SK-N-SH (cell line): Measurements from ENCODE around the gene NPEPL1.

Experiments
- EP300 ChIP-seq, 2 experiments: IDR thresholded peaks; 2 replicates each; pipeline versions ENCODE4 v1.4.0 to v1.6.1; 2012; ENCODE audit warnings: borderline replicate concordance in 1 of 2, low read depth in 1 of 2, low read length in 1 of 2
- EZH2phosphoT487 ChIP-seq: fragments of 200-600 bp; sonication (generic); IDR thresholded peaks from 2 replicates; pipeline ENCODE4 v1.6.1; 2017; ENCODE audit warnings: low read depth, mixed run types, mild to moderate bottlenecking, antibody characterized with exemption, moderate library complexity, borderline replicate concordance
- NFIC ChIP-seq: IDR thresholded peaks from 2 replicates; pipeline ENCODE4 v1.4.0; 2012; ENCODE audit warnings: borderline replicate concordance
- POLR2AphosphoS5 ChIP-seq: IDR thresholded peaks from 2 replicates; pipeline ENCODE4 v1.6.1; 2012; ENCODE audit warnings: low read depth, low read length
- RAD21 ChIP-seq: IDR thresholded peaks from 2 replicates; pipeline ENCODE4 v1.6.1; 2012; ENCODE audit warnings: mild to moderate bottlenecking, low read length
- SIN3A ChIP-seq: IDR thresholded peaks from 2 replicates; pipeline ENCODE4 v1.6.1; 2012; ENCODE audit warnings: low read depth, mild to moderate bottlenecking, low read length, moderate library complexity, borderline replicate concordance
- SMC3 ChIP-seq: IDR thresholded peaks from 2 replicates; pipeline ENCODE4 v1.6.1; 2012; ENCODE audit warnings: low read depth, low read length, improper control_type of control experiment
- TAF1 ChIP-seq: IDR thresholded peaks from 2 replicates; pipeline ENCODE4 v1.6.1; 2012; ENCODE audit warnings: low read depth, mild to moderate bottlenecking, low read length, moderate library complexity, borderline replicate concordance
- TCF12 ChIP-seq: IDR thresholded peaks from 2 replicates; pipeline ENCODE4 v1.4.0; 2012
- TF ChIP-seq, protein P1 (sequence below): fragments of 200-600 bp; sonication (generic); IDR thresholded peaks from 2 replicates; pipeline ENCODE4 v1.6.1; 2017; ENCODE audit warnings: antibody characterized with exemption, mild to moderate bottlenecking, moderate library complexity
- TF ChIP-seq, protein P2 (sequence below): fragments of 150-350 bp; IDR thresholded peaks from 2 replicates; pipeline ENCODE4 v1.6.1; 2017; ENCODE audit warnings: antibody characterized with exemption, low read length, low read depth, borderline replicate concordance
- TF ChIP-seq, protein P3 (sequence below): IDR thresholded peaks from 2 replicates; pipeline ENCODE4 v1.6.1; 2012; ENCODE audit warnings: mild to moderate bottlenecking, low read depth, low read length, moderate library complexity
- TF ChIP-seq, protein P4 (sequence below): IDR thresholded peaks from 2 replicates; pipeline ENCODE4 v1.4.0; 2012; ENCODE audit warnings: low read depth, borderline replicate concordance

DNA sequence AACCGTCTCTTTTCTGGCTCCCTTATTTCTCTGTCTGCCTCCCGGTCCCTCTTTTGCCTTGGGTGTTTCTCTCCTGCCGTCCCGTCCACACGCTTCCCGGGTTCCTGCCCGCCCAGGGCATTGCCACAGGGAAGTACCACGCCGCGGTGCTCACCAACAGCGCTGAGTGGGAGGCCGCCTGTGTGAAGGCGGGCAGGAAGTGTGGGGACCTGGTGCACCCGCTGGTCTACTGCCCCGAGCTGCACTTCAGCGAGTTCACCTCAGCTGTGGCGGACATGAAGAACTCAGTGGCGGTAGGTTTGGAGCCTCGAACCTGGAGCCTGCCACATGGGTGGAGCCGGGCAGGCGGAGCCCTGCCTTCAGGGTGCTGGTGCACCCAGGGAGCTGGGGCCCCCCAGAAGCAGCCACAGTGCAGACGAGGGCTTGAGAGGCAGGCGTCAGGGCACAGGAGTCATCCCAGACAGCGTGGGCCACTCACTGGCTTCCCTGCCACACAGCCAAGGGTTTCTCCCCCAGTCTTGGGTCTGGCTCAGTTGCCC, 21.3 kb downstream of the NPEPL1 start:
- TF ChIP-seq, protein P1, sequence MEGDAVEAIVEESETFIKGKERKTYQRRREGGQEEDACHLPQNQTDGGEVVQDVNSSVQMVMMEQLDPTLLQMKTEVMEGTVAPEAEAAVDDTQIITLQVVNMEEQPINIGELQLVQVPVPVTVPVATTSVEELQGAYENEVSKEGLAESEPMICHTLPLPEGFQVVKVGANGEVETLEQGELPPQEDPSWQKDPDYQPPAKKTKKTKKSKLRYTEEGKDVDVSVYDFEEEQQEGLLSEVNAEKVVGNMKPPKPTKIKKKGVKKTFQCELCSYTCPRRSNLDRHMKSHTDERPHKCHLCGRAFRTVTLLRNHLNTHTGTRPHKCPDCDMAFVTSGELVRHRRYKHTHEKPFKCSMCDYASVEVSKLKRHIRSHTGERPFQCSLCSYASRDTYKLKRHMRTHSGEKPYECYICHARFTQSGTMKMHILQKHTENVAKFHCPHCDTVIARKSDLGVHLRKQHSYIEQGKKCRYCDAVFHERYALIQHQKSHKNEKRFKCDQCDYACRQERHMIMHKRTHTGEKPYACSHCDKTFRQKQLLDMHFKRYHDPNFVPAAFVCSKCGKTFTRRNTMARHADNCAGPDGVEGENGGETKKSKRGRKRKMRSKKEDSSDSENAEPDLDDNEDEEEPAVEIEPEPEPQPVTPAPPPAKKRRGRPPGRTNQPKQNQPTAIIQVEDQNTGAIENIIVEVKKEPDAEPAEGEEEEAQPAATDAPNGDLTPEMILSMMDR, result no peak
- no peak for TF ChIP-seq TCF12
- TF ChIP-seq, protein P2, sequence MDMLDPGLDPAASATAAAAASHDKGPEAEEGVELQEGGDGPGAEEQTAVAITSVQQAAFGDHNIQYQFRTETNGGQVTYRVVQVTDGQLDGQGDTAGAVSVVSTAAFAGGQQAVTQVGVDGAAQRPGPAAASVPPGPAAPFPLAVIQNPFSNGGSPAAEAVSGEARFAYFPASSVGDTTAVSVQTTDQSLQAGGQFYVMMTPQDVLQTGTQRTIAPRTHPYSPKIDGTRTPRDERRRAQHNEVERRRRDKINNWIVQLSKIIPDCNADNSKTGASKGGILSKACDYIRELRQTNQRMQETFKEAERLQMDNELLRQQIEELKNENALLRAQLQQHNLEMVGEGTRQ, result no peak
- no peak for TF ChIP-seq NFIC
- TF ChIP-seq EZH2phosphoT487, result no peak
- TF ChIP-seq TAF1, result no peak
- no peak for TF ChIP-seq EP300 (IDR thresholded peaks at IDR 0.05; ENCODE audit: borderline replicate concordance in 1 of 2, low read depth in 1 of 2, low read length in 1 of 2)
- TF ChIP-seq POLR2AphosphoS5, result no peak
- TF ChIP-seq RAD21, result no peak
- TF ChIP-seq, protein P3, sequence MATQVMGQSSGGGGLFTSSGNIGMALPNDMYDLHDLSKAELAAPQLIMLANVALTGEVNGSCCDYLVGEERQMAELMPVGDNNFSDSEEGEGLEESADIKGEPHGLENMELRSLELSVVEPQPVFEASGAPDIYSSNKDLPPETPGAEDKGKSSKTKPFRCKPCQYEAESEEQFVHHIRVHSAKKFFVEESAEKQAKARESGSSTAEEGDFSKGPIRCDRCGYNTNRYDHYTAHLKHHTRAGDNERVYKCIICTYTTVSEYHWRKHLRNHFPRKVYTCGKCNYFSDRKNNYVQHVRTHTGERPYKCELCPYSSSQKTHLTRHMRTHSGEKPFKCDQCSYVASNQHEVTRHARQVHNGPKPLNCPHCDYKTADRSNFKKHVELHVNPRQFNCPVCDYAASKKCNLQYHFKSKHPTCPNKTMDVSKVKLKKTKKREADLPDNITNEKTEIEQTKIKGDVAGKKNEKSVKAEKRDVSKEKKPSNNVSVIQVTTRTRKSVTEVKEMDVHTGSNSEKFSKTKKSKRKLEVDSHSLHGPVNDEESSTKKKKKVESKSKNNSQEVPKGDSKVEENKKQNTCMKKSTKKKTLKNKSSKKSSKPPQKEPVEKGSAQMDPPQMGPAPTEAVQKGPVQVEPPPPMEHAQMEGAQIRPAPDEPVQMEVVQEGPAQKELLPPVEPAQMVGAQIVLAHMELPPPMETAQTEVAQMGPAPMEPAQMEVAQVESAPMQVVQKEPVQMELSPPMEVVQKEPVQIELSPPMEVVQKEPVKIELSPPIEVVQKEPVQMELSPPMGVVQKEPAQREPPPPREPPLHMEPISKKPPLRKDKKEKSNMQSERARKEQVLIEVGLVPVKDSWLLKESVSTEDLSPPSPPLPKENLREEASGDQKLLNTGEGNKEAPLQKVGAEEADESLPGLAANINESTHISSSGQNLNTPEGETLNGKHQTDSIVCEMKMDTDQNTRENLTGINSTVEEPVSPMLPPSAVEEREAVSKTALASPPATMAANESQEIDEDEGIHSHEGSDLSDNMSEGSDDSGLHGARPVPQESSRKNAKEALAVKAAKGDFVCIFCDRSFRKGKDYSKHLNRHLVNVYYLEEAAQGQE, result no peak
- TF ChIP-seq SIN3A, result no peak
- TF ChIP-seq, protein P4, sequence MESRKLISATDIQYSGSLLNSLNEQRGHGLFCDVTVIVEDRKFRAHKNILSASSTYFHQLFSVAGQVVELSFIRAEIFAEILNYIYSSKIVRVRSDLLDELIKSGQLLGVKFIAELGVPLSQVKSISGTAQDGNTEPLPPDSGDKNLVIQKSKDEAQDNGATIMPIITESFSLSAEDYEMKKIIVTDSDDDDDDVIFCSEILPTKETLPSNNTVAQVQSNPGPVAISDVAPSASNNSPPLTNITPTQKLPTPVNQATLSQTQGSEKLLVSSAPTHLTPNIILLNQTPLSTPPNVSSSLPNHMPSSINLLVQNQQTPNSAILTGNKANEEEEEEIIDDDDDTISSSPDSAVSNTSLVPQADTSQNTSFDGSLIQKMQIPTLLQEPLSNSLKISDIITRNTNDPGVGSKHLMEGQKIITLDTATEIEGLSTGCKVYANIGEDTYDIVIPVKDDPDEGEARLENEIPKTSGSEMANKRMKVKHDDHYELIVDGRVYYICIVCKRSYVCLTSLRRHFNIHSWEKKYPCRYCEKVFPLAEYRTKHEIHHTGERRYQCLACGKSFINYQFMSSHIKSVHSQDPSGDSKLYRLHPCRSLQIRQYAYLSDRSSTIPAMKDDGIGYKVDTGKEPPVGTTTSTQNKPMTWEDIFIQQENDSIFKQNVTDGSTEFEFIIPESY, result no peak
- TF ChIP-seq SMC3, result no peak
